Putamen (tissue), 1 donor: Measurements from ENCODE around the gene MAML3.

Source experiments
- DNase-seq: peaks from one replicate; pipeline ENCODE4 v3.0.0-alpha.2; 2016; ENCODE audit warnings: low spot score

Gene MAML3

DNA sequence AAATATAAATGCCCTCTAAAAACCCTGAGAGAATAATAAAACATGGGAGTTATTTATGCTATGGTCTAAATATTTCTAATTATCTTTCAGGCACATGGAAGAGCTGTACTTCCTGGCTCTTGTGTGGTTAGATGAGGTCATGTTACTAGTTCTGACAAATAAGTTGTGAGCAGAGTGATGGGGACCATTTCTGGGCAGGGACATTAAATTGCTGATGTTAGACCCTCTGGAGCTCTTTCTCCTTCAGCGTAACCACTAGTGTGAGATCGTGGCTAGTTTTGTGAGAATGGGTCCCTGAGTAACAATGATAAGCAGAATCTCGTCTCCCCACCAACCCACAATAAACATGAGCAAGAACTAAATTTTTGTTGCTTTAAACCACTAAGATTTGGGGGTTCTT is 108.0 kb downstream of the MAML3 start:
- DNase-seq, result no peak

DNA sequence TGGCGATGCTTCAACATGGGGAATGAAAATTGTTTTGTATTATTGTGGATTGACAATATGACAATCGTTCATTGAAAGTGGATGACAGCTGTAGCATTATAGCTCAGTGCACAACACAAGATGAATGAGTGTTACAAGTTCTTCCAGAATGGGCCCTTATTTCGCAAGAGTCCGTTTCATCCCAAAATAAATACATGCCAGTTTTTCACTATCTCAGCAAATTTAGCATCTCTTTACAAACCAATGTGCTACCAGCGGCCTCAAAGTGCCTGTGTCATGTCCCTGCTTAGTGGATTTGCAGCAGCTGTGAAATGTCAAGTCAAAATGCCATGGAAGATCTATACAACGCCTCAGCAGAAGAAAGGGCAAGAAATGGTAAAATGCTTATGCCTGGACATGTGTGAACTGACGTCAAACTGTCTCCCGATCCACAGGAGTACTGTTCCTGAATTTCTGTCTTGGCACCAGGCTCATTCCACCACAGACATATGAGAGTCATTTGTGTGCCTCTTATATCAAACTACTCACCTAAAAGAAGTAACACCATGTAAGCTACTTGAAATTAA is 109.6 kb downstream of the MAML3 start:
- peak; percentile 31 for DNase-seq

DNA sequence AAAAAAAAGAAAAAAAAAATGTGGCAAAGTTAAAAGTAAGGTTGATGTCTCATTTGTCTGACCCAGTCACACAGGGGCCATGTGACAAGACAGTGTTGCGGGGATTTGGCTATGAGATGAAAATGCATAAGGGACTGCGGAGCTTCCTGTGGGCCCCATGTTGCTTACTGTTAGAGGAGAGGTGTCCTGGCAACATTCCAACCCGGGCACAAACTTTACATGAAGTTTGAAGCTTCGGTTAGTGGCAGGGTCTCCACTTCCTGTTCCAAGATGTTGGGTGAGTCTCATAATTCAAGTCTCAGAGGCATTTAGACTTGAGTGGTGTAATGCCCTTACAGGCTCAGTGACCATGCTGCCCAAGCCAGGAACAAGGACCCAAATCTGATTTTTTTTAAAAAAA is 111.3 kb downstream of the MAML3 start:
- no peak for DNase-seq

DNA sequence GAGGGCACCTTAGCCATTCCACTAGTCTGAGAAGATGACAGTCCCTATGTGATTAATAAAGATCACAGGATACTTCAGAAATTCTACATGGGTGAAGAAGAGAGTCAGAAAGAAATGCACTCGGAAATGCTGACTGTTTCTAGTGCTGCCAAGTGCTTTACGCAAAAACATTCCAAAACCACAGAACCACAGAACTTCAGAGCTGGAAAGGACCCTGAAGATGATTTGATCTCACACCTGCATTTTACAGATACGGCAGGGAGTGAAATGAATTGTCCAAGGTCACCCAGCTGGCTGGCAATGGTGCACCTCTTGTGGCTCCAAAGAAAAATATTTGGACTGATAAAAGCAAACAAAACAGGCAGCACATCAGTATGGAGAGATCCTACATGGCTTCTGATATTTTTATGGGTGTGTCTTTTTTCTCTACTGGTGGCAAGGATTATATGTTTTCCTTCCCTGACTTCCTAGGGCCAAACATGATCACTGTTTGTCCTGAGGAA is 115.9 kb downstream of the MAML3 start:
- no peak for DNase-seq

DNA sequence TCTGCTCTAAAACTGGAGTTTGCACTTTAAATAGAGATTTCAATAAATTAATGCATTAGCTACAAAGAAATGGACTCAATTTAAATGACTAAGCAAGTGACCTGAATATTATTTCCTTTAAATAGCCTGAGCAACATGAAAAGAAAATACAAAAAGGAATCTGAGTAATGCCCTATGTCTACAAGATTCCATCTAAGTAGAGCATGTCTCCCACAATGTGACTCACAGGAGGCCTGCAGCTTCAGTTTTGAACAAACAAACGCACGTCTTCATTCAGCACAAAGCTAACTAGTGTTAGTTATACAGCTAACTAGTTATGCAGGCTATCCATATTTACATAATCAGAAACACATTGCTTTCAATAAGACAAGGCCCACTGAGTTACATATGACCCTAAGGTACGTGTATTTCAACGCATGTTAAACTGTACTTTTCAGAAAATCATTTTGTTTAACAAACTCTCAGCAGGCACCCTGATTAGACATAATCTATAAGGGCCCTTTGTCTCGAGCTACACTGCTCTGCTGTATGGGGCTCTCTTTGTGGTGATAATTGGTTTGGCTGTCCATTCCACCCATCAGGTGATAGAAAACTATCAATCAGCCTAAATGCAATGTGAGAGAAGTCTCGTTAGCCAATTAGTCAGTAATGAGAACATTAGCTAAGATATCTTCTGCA is 116.5 kb downstream of the MAML3 start:
- no peak for DNase-seq

DNA sequence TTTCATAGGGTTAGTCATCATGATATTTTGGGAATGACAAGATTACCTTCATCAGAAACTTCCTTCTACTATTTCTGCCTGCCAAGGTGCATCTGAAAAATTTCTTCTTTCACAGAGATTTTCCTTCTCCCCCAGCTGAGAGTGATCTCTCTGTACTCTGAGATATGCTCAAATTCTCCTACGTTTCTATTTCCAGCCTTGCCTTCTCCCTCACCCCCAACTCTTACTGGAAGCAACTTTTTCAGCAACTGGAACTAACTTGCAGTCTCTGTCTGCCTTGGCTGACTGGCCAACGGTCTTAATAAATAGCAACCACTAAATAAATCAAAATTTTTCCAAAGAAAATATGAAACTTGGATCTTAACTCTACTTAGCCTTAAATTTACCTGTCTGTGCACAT is 122.3 kb downstream of the MAML3 start:
- peak; percentile 58 for DNase-seq

DNA sequence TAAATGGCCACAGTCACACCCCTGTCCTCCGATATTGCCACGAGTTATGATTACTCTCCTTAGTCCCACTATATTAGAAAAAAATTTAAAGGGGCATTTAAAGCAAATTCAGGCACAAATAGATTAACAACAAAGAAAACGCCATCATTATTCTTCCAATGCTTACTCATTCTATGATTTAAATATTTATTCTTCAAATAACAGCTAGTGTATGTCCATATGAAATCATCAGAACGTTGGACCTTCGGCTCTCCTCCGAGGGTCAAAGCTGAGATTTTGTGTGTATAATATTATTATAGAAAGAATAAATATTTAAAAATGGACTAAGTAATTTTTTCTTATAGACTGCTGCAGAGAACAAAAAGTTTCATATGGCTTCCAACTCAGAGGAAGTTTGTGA is 122.9 kb downstream of the MAML3 start:
- no peak for DNase-seq

DNA sequence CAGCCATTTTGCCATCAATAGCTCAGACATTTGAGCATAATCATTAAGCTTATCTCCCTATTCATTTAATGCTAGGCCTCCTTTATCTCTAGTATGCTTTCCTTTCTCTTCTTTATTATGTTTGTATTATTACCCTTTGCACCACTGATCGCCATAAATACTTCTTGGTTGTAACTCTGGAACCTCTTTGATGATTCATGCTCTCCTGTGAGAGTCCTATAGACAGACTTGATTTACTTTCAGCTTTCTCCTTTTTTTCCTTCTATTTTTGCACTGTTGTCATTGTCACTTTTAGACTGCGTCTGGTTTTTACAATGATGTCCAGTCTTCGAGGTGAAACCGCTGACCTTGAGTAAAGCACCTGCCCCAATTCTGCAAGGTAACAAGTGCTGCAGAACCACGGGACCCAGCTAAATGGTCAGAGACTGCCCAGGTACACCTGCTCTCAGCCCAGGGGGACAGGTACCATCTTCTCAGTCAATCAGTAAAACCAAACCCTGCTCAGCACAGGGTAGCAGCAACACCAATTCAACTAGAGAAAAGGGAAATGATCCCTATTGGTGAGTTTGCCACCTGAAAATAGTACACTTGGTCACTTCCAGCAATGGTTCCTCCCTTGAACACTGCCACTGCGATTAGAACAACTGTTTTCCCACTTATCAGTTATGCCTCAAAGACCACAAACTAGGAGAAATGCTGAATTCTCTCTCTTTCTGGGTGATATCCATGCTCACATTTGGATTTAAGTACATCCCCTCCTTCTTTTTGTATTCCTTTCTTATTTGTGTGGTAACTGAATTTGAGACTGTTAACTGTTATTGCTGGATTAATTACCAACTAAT is 125.1 kb downstream of the MAML3 start:
- DNase-seq, result no peak

DNA sequence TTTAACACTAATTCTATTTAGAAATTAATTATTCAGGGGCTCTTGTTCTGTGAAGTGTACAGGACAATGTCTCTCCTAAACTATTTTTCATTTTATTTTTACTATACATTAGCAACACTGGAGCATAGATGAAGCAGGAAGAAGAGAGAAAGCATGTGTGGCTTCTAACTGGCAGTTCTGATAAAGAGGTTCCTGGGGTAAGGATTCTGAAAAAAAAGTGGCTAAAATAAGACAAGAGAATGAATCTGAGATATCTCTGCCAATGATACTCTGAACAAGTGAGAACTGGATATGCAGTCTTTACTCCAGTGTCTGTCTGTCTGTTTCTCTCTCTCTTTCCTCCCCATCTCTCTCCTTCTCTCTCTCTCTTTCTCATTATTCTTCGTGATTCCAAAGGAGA is 125.9 kb downstream of the MAML3 start:
- DNase-seq, result no peak

DNA sequence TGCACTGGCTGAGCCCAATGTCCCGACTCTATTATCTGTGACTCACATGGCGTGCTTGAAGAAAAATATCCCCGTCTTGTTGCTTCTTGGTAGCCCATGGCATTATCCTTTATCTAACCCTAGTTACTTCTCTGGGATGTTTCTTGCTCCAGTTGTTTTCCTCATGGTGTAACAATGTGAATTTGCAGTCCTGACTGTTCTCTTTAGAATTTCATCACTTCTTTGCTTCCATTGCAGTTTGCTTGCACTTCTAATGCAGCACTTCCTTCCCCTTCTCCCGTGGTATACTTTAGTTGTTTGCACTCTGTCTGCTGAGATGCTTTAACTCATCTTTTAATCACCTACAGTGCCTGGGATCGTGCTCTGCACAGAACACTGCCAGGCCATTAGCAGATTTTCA is 126.9 kb downstream of the MAML3 start:
- DNase-seq, result no peak

DNA sequence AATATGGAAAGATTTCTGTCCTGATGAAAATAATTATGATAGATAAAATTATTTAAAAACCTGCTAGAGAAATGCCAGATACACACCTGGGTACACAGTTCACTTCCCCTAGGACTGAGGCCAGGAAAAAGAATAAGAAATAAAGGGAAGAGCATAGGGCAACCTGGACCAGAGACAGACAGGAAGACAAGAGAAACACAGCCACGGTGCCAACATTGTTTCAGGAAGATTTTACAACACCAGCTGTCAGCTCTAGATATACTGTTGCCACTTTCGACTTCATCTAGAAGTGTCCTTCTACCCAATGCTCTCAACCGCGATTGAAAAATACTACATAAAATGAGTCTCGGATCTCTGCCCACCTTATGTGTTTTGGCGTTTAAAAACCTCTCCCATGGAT is 128.5 kb downstream of the MAML3 start:
- DNase-seq, result no peak

DNA sequence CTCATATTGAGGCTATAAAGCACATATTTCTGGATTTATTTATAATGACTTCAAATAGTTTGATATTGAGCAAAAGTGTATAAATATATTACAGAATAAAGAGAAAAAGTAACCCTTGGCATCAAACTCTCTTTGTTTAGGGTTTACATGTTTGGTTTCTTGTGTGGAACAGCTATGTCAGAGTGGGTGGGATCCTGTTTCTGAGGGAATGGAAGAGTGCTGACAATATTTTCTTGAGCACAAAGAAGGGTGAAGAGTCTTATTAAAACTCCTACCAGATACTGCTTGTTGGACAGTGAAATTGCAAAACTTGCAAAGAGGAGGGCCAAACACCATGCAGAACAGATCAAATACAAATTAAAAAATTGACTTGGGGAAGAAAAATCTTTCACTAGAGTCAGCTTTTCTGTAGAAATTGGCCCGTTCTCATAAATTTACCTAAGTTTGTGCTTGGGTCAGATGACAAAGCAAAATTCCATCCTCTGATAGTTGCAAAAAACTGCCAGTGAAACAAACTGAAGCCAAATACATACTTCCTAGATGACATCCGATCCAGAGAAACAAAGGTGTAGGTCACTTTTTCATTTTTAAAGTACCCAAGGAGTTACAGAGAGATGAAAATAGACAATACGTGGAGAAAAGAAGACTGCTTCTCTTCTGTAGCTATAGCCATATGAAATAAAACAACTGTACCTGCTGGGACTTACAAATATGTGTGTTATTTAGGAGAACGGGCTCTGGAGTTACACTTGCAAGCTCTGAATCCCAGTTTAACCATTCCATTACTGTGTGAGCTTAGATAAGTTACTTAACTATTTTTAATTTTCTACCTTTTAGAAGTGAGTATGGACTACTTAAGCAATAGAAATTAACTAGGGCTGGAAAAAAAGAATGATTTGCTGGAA is 133.3 kb downstream of the MAML3 start:
- no peak for DNase-seq

DNA sequence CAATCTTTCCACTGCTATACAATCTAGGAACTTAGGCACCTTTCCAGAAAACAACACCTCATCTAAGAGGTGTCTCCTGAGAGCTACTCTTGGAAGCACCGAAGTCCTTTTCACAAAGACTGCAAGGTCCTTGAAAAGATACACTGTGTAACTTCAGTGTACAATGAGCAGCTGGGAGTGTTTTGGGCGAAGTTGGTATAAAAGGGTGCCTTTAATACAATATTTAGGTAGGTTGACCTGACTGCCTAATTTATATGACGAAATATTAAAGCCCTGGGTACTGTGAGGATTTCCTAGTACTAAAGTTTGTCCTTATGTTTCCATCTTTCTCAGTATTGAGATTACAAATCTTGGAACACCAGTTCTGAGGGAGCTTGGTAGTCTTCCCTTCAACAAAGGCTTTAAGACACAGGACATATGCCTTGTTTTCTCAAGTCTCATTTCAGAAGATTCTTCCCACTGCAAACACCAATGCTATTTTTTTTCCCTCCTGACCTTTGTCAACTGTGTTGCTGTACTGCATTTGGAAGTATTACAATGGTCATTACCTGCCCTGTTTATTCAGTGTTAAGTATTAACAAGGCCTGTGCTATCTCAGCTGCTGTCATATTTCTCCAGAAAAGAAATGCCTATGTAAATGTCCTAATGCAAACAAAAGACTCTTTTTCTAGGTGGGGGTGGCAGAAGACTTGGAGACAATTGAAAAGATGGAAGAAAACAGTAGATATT is 134.2 kb downstream of the MAML3 start:
- DNase-seq, result no peak

DNA sequence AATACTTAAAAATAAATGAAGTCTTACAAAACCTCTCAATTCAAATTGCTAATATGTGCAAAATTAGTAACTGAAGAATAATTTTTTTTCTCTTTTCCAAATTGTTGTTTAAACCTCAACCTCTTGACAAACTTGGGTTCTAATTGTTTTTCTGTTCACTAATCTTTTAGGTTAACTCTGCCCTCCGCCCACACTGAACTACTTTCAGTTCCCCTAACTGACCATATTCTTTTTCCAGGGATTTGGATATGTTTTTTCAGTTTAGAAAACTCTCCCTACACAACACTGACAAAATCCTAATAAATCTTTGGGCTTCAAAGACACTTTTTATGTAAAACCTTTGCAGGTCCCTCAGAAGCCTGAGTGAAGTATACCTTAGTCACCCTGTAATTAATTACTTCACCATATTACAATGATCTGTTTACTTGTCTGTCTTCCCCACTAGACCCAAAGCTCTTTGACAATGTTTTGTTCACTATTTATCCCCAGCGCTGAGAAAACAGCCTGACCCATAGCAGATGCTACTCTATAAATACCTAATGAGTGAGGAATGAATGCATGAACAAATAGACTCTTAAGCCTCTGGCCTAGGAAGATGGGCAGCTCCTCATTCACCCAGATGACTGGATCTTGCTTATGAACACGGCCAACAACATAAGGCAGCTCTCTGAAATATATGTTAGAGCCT is 134.9 kb downstream of the MAML3 start:
- DNase-seq, result no peak

DNA sequence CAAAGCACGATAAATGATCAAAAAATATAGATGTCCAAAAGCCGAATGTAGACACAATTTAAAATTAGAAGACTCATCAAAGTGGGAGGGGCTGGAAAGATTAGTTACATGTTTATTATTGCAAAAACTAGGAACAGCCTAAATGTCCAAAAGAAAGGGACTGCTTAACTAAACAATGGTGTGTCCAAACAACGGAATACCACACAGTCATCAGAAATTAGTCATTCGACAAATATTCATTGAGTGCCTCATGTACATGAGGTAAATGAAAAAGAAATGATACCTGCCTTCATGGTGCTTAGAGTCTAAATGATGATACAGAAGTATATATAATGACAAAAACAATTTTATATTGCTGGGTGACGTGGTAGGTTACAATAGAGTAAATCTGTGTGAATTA is 139.7 kb downstream of the MAML3 start:
- DNase-seq, result no peak

DNA sequence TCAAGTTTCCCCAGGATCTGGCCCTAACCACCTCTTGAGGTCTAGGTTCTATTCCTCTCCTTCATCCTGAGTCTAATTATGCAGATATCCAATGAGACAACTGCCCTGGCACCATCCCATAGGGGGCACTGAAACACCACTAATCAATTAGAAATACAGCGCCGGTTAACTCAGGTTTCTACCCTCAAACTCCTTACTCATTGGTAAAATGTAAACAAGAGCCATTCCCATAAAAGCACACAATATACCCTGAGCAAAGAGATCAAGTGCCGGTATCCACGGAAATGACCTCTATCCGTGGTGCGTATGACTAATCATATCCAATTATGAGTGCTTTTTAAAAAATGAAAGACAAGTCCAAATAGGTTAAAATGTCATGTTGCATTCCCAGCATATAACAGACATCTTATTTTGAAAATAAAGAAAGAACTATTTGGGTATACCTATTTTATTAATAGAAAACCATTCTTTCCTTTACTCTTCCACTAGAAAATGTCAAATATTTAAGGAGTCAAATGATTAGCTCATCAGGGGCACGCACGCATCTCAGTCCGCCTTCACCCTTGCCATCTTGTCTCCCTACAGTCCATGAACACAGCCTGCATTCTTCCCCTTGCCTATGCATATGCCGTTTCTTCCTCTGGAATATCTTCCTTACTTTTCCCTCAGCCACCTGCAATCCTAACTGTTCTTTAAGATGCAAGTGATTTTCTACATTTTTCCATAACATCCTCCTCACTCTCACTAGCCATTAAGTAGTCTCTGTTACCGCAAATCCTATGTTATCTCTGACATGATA is 141.1 kb downstream of the MAML3 start:
- peak; percentile 78 for DNase-seq

DNA sequence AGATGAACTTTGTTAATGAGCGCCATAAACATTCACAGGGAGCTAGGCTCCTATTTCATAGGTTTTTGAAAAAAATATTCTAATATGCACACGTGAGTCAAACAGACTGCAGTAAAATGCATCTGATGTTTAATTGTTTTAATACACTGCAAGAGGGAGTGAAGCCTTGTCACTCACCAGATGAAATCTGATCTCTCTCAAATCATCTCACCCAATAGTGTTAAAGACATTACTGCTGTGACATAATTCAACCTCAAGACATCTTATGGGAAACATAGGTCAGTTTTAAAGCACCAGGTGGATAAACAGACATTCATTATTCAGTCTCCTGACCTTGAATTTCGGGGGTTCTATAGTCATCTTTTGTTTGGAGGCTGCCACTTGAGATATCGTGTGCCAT is 148.3 kb downstream of the MAML3 start:
- DNase-seq, result no peak

DNA sequence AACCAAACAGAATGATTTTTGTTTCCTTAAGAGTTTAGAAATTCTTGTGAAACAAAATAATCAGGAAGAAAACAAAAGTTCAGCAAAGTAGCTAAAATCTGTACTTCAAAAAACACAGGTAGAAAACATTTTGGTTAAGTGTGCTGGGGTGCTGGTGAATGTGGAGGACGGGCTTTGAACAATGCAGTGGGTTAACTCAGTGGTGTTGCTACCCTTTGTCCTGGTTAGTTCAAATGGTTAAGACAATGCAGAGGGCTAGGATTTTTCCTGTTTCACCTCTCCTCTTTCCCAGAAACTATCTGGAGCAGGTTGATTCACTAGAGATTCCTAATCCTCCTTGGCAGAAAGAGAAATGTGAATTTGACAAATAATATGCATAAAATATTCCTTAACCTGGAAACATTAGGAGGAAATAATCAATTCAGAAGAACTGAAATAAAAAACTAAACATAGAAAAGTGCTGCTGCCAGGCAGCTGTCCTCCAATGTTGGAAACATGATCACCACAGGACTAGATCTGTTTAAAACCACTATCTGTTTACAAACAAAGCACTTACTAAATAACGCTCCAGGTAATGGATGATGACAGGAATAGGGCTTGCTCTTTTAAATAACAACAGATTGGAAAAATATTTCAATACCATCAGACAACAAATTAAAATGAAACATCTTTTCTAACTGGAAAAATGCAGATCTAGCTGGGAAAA is 148.9 kb downstream of the MAML3 start:
- DNase-seq, result no peak

DNA sequence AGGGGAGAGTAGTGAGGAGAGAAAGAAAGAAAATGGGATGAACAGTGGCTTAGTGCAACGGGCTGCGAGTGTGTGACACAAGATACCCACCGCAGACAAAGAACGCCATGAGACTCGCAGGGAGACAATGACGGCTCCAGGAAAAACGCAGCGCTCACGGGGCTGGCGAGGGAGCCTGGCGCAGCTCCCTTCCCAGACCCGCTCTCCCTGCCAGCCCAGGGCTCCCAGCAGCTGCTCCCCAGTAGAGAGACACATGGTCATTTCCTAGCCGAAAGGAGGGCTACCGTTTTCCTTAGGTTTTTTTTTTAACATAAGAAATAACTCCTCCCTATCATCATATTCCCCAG is 149.5 kb downstream of the MAML3 start:
- peak; percentile 39 for DNase-seq
